GM19455 (cell line): ENCODE data around the gene HORMAD2.

Experiments
- ATAC-seq: cut with Tn5 transposase; IDR thresholded peaks from one replicate; pipeline ENCODE4 v1.9.1; 2021; ENCODE audit not compliant: unreplicated experiment

HORMAD2 gene

GRCh38 chr22:30159561-30160353, 79.5 kb downstream of the HORMAD2 start:
- no peak for ATAC-seq

- no peak for ATAC-seq
These were observed 80.8 kb downstream of the HORMAD2 start for GRCh38 chr22:30161051-30161469.

DNA sequence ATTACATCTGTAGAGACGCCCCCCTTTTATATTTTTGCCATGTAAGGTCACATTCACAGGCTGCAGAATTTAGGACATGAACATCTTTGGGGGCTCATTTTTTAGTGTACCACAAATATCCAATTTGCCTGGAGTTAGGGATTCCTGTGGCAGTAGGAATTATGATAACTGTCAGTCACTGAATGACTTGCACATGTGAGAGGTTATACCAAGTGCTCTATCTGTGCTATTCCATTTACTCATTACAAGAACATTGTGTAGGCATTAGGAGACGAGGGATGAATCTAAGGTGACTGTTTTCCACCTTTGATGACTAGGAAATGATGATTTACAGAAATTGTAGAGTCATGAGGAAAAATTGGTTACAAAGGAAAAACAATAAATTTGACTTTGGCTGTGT, 87.0 kb downstream of the HORMAD2 start:
- no peak for ATAC-seq

GRCh38 chr22:30167734-30168133, 87.5 kb downstream of the HORMAD2 start:
- no peak for ATAC-seq

DNA sequence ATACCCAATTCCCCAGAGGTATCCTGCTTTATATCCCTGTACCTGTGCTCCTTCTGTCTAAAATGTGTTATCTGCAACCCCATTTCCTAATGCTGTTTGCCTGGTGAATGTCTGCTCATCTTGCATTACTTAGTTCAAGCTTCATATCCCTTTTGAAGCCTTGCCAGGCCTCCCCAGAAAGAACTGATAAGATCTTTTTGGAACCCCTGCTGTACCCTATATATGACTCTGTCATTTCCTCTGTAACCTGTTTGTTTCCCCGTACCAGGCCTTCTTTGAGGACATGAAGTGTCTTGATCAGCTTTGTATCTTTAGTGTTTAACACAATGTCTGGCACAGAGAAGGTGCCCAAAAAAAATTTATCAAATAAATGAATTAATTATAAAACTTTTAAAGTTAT, 88.7 kb downstream of the HORMAD2 start:
- no peak for ATAC-seq

DNA sequence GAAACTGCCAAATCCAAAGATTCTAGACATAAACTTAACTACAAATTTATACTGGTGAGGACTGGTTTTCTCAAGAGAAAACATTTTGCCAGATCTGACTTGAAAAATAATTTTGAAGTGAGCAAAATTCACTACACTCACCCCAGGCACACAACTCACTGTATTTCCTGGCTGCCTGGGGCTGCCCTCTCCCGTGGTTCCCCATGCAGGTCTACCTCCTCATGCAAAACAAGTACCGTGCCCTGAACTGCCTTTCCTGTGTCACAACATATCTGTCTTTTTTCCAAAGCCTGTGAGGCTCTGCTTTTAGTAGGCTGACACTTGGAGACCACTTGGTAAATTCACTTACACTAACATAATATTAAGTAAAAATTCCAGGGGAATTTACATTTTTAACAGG, 89.9 kb downstream of the HORMAD2 start:
- no peak for ATAC-seq

DNA sequence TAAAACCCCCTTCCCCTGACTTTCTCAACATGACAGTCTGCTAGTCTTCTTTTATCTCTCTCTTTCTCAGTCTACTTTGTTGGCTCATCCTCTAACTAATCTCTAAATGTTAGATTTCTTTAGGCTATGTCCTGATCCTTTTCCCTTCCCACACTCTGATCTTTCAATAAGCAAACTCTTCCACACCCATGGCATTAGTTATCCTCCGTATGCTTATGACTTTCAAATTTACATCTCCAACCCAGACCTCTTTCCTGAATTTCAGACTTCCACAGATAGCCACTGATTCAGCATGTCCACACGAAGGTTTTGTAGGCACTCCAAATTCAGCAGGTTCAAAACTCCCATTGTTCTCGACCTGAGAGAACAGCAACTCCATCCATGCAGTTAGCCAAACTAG, 90.7 kb downstream of the HORMAD2 start:
- ATAC-seq, result no peak

- ATAC-seq, result no peak
These were observed 95.5 kb downstream of the HORMAD2 start for GRCh38 chr22:30175690-30176288.

GRCh38 chr22:30176431-30176830, 96.2 kb downstream of the HORMAD2 start:
- ATAC-seq, result no peak

GRCh38 chr22:30178181-30179126, 98.2 kb downstream of the HORMAD2 start:
- no peak for ATAC-seq

DNA sequence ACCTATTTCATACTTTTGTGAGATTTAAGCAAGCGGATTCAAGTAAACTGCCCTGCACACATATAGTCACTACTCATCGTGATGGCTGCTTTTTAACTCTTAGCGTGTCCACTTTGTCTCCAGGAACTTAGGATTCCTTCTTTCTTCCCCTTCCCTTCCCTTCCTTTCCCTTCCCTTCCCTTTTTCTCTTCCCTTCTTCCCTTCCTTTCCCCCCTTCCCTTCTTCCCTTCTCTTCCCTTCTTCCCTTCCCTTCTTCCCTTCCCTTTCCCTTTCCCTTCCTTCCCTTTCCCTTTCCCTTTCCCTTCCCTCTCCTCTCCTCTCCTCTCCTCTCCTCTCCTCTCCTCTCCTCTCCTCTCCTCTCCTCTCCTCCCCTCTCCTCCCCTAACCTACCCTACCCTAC, 100.4 kb downstream of the HORMAD2 start:
- no peak for ATAC-seq

DNA sequence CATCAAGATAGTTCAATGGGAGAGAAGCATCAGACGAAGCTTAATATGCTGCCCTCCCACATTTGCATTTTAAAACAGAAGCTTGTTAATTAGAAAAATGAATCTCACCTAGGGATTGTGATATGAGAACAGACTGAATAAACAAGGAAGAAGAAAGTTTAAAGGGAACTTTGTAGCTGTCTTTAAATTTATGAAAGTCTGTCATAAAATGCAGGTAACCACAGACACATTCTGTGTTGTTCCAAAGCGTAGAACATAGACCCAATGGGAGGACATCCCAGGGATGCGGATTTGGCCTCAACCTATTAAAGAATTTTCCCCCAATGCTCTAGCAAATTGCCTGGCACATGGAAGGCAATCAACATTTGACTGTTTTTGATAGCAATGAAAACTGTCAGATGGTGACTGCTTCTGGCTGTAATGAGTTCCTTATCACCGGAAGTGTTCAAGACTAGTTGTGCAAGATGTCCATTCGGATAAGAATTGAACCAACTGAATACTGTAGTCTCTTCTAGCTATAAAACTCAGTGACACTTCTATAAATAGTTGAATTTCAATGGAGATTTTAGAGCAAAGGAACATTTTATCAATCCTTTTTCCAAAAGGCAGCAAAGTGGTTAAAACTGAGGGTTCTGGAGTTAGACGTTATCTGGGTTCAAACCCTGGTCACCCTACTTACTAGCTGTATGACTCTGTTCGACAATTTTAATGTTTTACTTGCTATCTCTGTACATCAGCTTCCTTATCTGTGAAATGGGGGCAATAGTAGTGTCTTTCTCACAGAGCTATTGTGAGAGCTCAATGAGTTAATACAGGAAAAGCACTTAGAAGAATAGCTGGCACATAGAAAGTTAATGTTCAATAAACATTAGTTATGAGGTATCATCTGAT, 101.4 kb downstream of the HORMAD2 start:
- no peak for ATAC-seq

DNA sequence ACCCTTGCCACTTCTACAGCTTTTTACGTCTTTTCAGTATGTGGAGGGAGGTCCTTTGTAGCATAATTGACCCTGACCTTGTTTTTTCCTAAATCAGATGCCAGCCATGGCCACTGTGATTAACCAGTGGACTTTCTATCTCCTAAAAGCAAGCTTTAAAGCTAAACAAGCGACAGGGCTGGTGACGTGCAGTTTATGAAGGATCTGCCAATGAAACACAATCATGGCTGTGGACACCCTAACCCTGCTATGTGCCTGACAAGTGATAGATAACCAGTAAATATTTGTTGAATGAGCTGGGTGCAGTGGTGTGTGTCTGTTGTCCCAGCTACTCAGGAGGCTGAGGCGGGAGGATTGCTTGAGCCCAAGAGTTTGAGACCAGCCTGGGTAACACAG, 102.1 kb downstream of the HORMAD2 start:
- ATAC-seq, result no peak

GRCh38 chr22:30182815-30183214, 102.6 kb downstream of the HORMAD2 start:
- no peak for ATAC-seq

DNA sequence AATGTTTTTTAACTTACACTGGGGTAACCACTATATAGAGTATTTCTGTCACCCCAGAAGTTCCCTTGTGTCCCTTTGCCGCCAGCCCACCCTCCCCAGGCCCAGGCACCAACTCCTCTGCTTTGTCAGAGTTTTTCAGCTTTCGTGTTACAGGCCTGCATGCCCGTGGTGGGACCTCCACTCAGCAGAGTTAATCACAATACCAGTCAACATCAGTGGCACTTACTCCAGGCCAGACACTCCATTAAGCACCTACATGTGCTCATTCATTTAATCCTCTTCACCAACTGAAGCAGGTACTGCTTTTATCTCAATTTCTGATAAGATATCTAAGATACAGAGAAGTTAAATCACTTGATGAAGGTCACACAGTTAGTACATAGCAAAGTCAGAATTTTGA, 103.0 kb downstream of the HORMAD2 start:
- ATAC-seq, result no peak

- no peak for ATAC-seq
These were observed 103.6 kb downstream of the HORMAD2 start for GRCh38 chr22:30183861-30184278.

- ATAC-seq, result no peak
These were observed 104.9 kb downstream of the HORMAD2 start for GRCh38 chr22:30185129-30185528.

GRCh38 chr22:30185549-30185948, 105.3 kb downstream of the HORMAD2 start:
- ATAC-seq, result no peak

GRCh38 chr22:30186041-30186440, 105.8 kb downstream of the HORMAD2 start:
- ATAC-seq, result no peak

- no peak for ATAC-seq
These were observed 106.2 kb downstream of the HORMAD2 start for GRCh38 chr22:30186510-30186909.

DNA sequence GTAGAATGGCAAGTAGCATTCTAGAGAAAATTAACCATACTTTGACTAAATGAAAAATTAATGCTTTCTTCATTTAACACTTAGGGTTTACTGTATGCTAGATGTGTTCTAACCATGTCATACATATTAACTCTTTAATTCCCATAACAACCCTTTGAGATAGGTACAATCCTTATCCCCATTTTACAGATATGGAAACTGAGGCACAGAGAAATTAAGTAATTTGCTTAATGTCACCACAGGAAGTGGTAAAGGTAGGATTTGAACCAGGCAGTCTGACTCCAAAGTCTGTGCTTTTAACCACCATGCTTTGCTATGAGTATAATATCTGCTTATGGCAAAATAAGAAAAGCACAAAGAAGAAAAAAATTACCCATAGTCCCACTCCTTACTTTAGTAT, 106.8 kb downstream of the HORMAD2 start:
- ATAC-seq, result no peak
